SK-N-SH (cell line): Measurements from ENCODE around the gene PCGF1. TPM values are rescaled to one million over a fixed set of nuclear protein-coding genes. Genes with fewer than 3 reads are reported as not detected.

Experiments
- CTCF ChIA-PET: fragments of 300-600, 350-600 bp; formaldehyde crosslinking; extraction: SDS; loops from one replicate; lab custom pipeline; 2021; lab: Yijun Ruan, JAX
- POLR2A ChIA-PET: fragments of 350-600 bp; sonication (Branson Sonifier 250); formaldehyde crosslinking; extraction: SDS; loops from one replicate; lab custom pipeline; 2020; ENCODE audit warnings: antibody characterized with exemption, inconsistent platforms; lab: Yijun Ruan, JAX
- DNase-seq: peaks from one replicate; pipeline ENCODE4 v3.0.0; 2012
- H2AFZ ChIP-seq: fragments of 200-600 bp; sonication (generic); 2 replicates; pipeline ENCODE4 v1.8.1; 2016; ENCODE audit warnings: antibody characterized with exemption, mild to moderate bottlenecking, low read depth
- H3F3A ChIP-seq: fragments of 200-600 bp; sonication (generic); replicated peaks from 2 replicates; pipeline ENCODE3; 2016; ENCODE audit warnings: antibody characterized with exemption, mild to moderate bottlenecking; ENCODE audit not compliant: insufficient read depth
- H3K27ac ChIP-seq, 2 experiments: fragments of 200-500 bp in 1 of 2; fragments of 200-600 bp in 1 of 2; sonication (Bioruptor generic) in 1 of 2; sonication (generic), shearing (Covaris generic) in 1 of 2; 2 replicates each; pipeline versions ENCODE4 v1.5.1 to v1.6.1; 2014 to 2016; ENCODE audit warnings: low read depth in 2 of 2, inconsistent platforms in 1 of 2, low read length in 1 of 2, mild to moderate bottlenecking in 1 of 2, mixed read lengths in 1 of 2
- H3K27me3 ChIP-seq: fragments of 200-600 bp; sonication (generic), shearing (Covaris generic); 2 replicates; pipeline ENCODE4 v1.6.1; 2016; ENCODE audit warnings: mixed run types; ENCODE audit not compliant: insufficient read depth
- H3K36me3 ChIP-seq, 2 experiments: fragments of 200-500 bp in 1 of 2; fragments of 200-600 bp in 1 of 2; sonication (Bioruptor generic) in 1 of 2; sonication (generic) in 1 of 2; replicated peaks in 1 of 2; 2 replicates each; pipeline versions ENCODE3 to v1.5.1; 2014 to 2016; ENCODE audit warnings: low read length in 1 of 2, mild to moderate bottlenecking in 1 of 2; ENCODE audit not compliant: insufficient read depth in 2 of 2, control insufficient read depth in 1 of 2
- H3K4me1 ChIP-seq, 2 experiments: fragments of 200-500 bp in 1 of 2; fragments of 200-600 bp in 1 of 2; sonication (Bioruptor generic) in 1 of 2; sonication (generic), shearing (Covaris generic) in 1 of 2; 2 replicates each; pipeline versions ENCODE4 v1.5.1 to v1.6.1; 2014 to 2016; ENCODE audit warnings: low read depth in 1 of 2, low read length in 1 of 2, mixed run types in 1 of 2; ENCODE audit not compliant: insufficient read depth in 2 of 2, control insufficient read depth in 1 of 2
- H3K4me2 ChIP-seq: fragments of 200-600 bp; sonication (generic), shearing (Covaris generic); 2 replicates; pipeline ENCODE4 v1.6.1; 2017; ENCODE audit warnings: mixed run types
- H3K4me3 ChIP-seq, 2 experiments: fragments of 200-500 bp in 1 of 2; fragments of 200-600 bp in 1 of 2; sonication (Bioruptor generic) in 1 of 2; sonication (generic), shearing (Covaris generic) in 1 of 2; 2 replicates each; pipeline versions ENCODE4 v1.5.1 to v1.8.1; 2014 to 2016; ENCODE audit warnings: low read depth in 2 of 2, inconsistent platforms in 1 of 2, low read length in 1 of 2, mild to moderate bottlenecking in 1 of 2, mixed read lengths in 1 of 2, moderate library complexity in 1 of 2
- H3K79me2 ChIP-seq: fragments of 200-600 bp; sonication (generic); 2 replicates; pipeline ENCODE4 v1.8.1; 2017; ENCODE audit warnings: mild to moderate bottlenecking; ENCODE audit not compliant: insufficient read depth
- H3K9ac ChIP-seq: fragments of 200-600 bp; sonication (generic); 2 replicates; pipeline ENCODE4 v1.6.1; 2017; ENCODE audit warnings: mixed run types
- H3K9me2 ChIP-seq: fragments of 200-600 bp; sonication (generic); 2 replicates; pipeline ENCODE4 v1.6.1; 2017; ENCODE audit warnings: mixed run types
- H3K9me3 ChIP-seq: fragments of 200-600 bp; sonication (generic); 2 replicates; pipeline ENCODE4 v1.6.1; 2017; ENCODE audit warnings: mixed run types, mild to moderate bottlenecking, moderate library complexity
- H4K20me1 ChIP-seq: fragments of 200-600 bp; sonication (generic); 2 replicates; pipeline ENCODE4 v1.6.1; 2017; ENCODE audit warnings: mild to moderate bottlenecking, mixed run types; ENCODE audit not compliant: insufficient read depth
- FOXJ3 ChIP-seq: sonication (generic); formaldehyde crosslinking; IDR thresholded peaks from 2 replicates; pipeline ENCODE4 v1.5.1; 2020; ENCODE audit warnings: mild to moderate bottlenecking, missing genetic modification reagents
- FOXM1 ChIP-seq: IDR thresholded peaks from 2 replicates; pipeline ENCODE4 v1.4.0; 2012; ENCODE audit warnings: low read depth, mild to moderate bottlenecking
- JUND ChIP-seq: IDR thresholded peaks from 2 replicates; pipeline ENCODE4 v1.4.0; 2012
- MXI1 ChIP-seq: IDR thresholded peaks from 2 replicates; pipeline ENCODE4 v1.6.1; 2012; ENCODE audit warnings: mild to moderate bottlenecking, low read depth, low read length, improper control_type of control experiment
- NFIC ChIP-seq: IDR thresholded peaks from 2 replicates; pipeline ENCODE4 v1.4.0; 2012; ENCODE audit warnings: borderline replicate concordance
- NRF1 ChIP-seq: IDR thresholded peaks from 2 replicates; pipeline ENCODE4 v1.6.1; 2012; ENCODE audit warnings: low read depth, mild to moderate bottlenecking, low read length
- TAF1 ChIP-seq: IDR thresholded peaks from 2 replicates; pipeline ENCODE4 v1.6.1; 2012; ENCODE audit warnings: low read depth, mild to moderate bottlenecking, low read length, moderate library complexity, borderline replicate concordance
- TEAD4 ChIP-seq: IDR thresholded peaks from 2 replicates; pipeline ENCODE4 v1.4.0; 2012; ENCODE audit warnings: mild to moderate bottlenecking, borderline replicate concordance; ENCODE audit not compliant: insufficient read depth
- USF2 ChIP-seq: fragments of 150-350 bp; IDR thresholded peaks from 2 replicates; pipeline ENCODE4 v1.6.1; 2017; ENCODE audit warnings: antibody characterized with exemption, low read length, low read depth, borderline replicate concordance
- WGBS: methylation state at CpG from one replicate; pipeline ENCODE4 v1.1.6; 2017; ENCODE audit warnings: low lambda C conversion rate; 5-methylcytosine and 5-hydroxymethylcytosine counted together
- polyA plus RNA-seq, 3 experiments: library from polyadenylated mRNA; depleted of rRNA; stranded (reverse); fragments of >200 nt; gene quantifications; 2 replicates each; pipeline ENCODE4 v1.2.3, GENCODE V29; 2012

Gene PCGF1
- polyA plus RNA-seq, 1 of the 3 experiments (the other 2 are of a cell fraction), result 44.9 TPM

GRCh38 chr2:74526649-74527230 lies 19.2 kb upstream of the PCGF1 start:
- Histone ChIP-seq H3K4me2 (no peak overlapping the region), H3K9ac (no peak overlapping the region), H3K36me3 (peaks cover 22 to 31% of the 10 kb centered on the region in 2 experiments), H3K27ac (no peak overlapping the region)
- POLR2A ChIA-PET, result interaction anchor here (0.7 to 1.3 kb wide), 4 partner anchors 9 to 18 kb away, joined by 3 to 5 read pairs (median 3); partner anchors contain the start of gene TLX2
- no peak for DNase-seq
- TF ChIP-seq FOXM1 (no peak), NFIC (no peak), TAF1 (no peak), TEAD4 (no peak)
- TF ChIP-seq, all 33 proteins: peak for 0
- WGBS, result 97% methylated on average over 11 of the region's 11 CpGs
- Histone ChIP-seq H3K9me3 (no peaks in the 10 kb centered on the region), H3K79me2 (peaks cover 43% of the 10 kb centered on the region), H3K9me2 (no peaks in the 10 kb centered on the region), H3K4me3 (no peak overlapping the region), H2AFZ (no peak overlapping the region), H3K27me3 (no peaks in the 10 kb centered on the region), H3F3A (peaks cover 2% of the 10 kb centered on the region), H3K4me1 (peaks cover 13 to 23% of the 10 kb centered on the region in 2 experiments), H4K20me1 (no peaks in the 10 kb centered on the region)
- CTCF ChIA-PET, result interaction anchor here (1.0 to 1.8 kb wide), 4 partner anchors 12 to 44 kb away, joined by 3 to 7 read pairs (median 5); partner anchors contain the start of genes CCDC142, PCGF1, TLX2 and TTC31

- CTCF ChIA-PET, result interaction anchor here (1.0 to 1.8 kb wide), 4 partner anchors 11 to 43 kb away, joined by 3 to 7 read pairs (median 5); partner anchors contain the start of genes CCDC142, PCGF1, TLX2 and TTC31
Observed at GRCh38 chr2:74525717-74526648, 18.5 kb upstream of the PCGF1 start, which contains the start of gene DQX1. Gene DQX1 (minus strand): TSS chr2:74526231. CDS start chr2:74525729, 502 bp downstream.

More at GRCh38 chr2:74525717-74526648, 18.5 kb upstream of the PCGF1 start, which contains the start of gene DQX1:
- WGBS, result 93% methylated on average over 9 of the region's 11 CpGs
- Histone ChIP-seq H4K20me1 (no peaks in the 10 kb centered on the region), H3K36me3 (peaks cover 22 to 26% of the 10 kb centered on the region in 2 experiments), H3K27ac (no peak within 1 kb of the TSS; a peak in 1 of 4 replicates), H3K79me2 (peaks cover 35% of the 10 kb centered on the region), H3F3A (peaks cover 3% of the 10 kb centered on the region), H3K27me3 (no peaks in the 10 kb centered on the region), H3K9ac (no peak within 1 kb of the TSS), H3K4me3 (no peak within 1 kb of the TSS), H3K9me2 (no peaks in the 10 kb centered on the region), H2AFZ (no peak within 1 kb of the TSS), H3K9me3 (no peaks in the 10 kb centered on the region), H3K4me1 (peaks cover 8 to 15% of the 10 kb centered on the region in 2 experiments), H3K4me2 (no peak within 1 kb of the TSS)
- peak; percentile 52 for DNase-seq
- TF ChIP-seq MXI1 (no peak), USF2 (no peak), JUND (no peak), FOXJ3 (CRISPR knock-in tag) (no peak), NRF1 (peak; percentile 44; the same call in 1 of the 2 replicates)
- POLR2A ChIA-PET, result interaction anchor here (0.7 to 1.3 kb wide), 4 partner anchors 8 to 17 kb away, joined by 3 to 5 read pairs (median 3); partner anchors contain the start of gene TLX2
